Prostate gland (tissue), 2 donors: Measurements from ENCODE around the gene SMIM12. TPM values are rescaled to one million over a fixed set of nuclear protein-coding genes. Genes with fewer than 3 reads are reported as not detected.

Experiments used
- DNase-seq: peaks from one replicate; pipeline ENCODE4 v3.0.0-alpha.2; 2019; ENCODE audit warnings: low spot score
- H3K27ac ChIP-seq, 2 donors: fragments of 200-600 bp; sonication (generic); 2 replicates each; pipeline ENCODE4 v1.5.1; 2017 to 2019
- H3K27me3 ChIP-seq: fragments of 200-600 bp; sonication (generic); replicated peaks from 2 replicates; pipeline ENCODE4 v1.5.1; 2019; ENCODE audit not compliant: insufficient read depth
- H3K36me3 ChIP-seq, 2 donors: fragments of 200-600 bp; sonication (generic); 1 replicate in 1 of 2; 2 replicates in 1 of 2; pipeline versions ENCODE4 v1.5.1 to v1.8.1; 2017 to 2019
- H3K4me1 ChIP-seq: fragments of 200-600 bp; sonication (generic); replicated peaks from 2 replicates; pipeline ENCODE4 v1.5.1; 2019
- H3K4me3 ChIP-seq, 2 donors: fragments of 200-600 bp; sonication (generic); 2 replicates each; pipeline ENCODE4 v1.5.1; 2017 to 2019
- H3K9me3 ChIP-seq: fragments of 200-600 bp; sonication (generic); 2 replicates; pipeline ENCODE4 v1.5.1; 2017
- POLR2A ChIP-seq: fragments of 450-650 bp; IDR thresholded peaks from one replicate; pipeline ENCODE4 v1.6.1; 2016; ENCODE audit warnings: antibody characterized with exemption, mild to moderate bottlenecking
- POLR2AphosphoS5 ChIP-seq: sonication (generic); formaldehyde crosslinking; IDR thresholded peaks from one replicate; pipeline ENCODE4 v1.6.1; 2017; ENCODE audit warnings: antibody characterized with exemption
- WGBS: methylation state at CpG from one replicate; pipeline ENCODE4 v1.1.5; 2018; 5-methylcytosine and 5-hydroxymethylcytosine counted together
- intact Hi-C: fragments of 100-400 bp; cut with DNase I; formaldehyde crosslinking; loops from one replicate; pipeline ENCODE4 v1.14.2; 2022
- total RNA-seq, 2 donors: library from RNA; depleted of rRNA; stranded (reverse); fragments of >200 nt; gene quantifications; one replicate each; pipeline ENCODE4 v1.1.0, GENCODE V29; 2016
- TF ChIP-seq, protein P1 (sequence below), 4 experiments: fragments of 200-600 bp in 2 of 4; fragments of 450-650 bp in 2 of 4; sonication (generic) in 2 of 4; IDR thresholded peaks; 1 replicate in 3 of 4; 2 replicates in 1 of 4; pipeline ENCODE4 v1.5.1; 2016 to 2019; ENCODE audit warnings: antibody characterized with exemption in 4 of 4, mild to moderate bottlenecking in 2 of 4, moderate library complexity in 2 of 4

Gene SMIM12
- total RNA-seq, 2 donors from 2014 or later, result 10.7 to 29.6 TPM

DNA sequence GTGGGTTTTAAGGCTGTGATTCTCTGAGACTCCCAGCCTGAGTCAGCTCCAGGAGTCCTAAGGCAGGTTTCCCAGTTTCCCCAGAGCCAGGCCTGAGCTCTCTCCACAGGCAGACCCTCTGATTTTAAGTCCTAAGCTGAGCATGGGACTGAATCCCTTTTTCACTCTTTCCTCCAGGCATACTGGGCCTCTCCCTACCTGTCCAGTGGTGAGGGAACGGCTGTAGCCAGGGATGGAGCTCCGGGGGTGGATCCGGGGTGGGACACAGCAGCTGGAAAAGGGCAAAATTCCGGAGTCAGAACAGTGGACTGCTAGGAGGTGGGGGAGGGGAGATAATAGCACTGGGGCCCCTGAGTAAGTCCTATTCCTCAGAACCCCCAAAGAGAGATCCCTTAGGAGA lies 39.9 kb upstream of the SMIM12 start:
- intact Hi-C loops, result no loop called here
- Histone ChIP-seq H3K27ac (no peak overlapping the region), H3K27me3 (no peaks in the 10 kb centered on the region), H3K4me1 (no peaks in the 10 kb centered on the region), H3K36me3 (no peaks in the 10 kb centered on the region), H3K4me3 (no peak overlapping the region), H3K9me3 (no peaks in the 10 kb centered on the region)
- TF ChIP-seq POLR2AphosphoS5 (no peak), POLR2A (no peak)
- TF ChIP-seq, protein P1, sequence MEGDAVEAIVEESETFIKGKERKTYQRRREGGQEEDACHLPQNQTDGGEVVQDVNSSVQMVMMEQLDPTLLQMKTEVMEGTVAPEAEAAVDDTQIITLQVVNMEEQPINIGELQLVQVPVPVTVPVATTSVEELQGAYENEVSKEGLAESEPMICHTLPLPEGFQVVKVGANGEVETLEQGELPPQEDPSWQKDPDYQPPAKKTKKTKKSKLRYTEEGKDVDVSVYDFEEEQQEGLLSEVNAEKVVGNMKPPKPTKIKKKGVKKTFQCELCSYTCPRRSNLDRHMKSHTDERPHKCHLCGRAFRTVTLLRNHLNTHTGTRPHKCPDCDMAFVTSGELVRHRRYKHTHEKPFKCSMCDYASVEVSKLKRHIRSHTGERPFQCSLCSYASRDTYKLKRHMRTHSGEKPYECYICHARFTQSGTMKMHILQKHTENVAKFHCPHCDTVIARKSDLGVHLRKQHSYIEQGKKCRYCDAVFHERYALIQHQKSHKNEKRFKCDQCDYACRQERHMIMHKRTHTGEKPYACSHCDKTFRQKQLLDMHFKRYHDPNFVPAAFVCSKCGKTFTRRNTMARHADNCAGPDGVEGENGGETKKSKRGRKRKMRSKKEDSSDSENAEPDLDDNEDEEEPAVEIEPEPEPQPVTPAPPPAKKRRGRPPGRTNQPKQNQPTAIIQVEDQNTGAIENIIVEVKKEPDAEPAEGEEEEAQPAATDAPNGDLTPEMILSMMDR (IDR thresholded peaks at IDR 0.05), result no peak
- 84% methylated on average over 4 of the region's 4 CpGs for WGBS
- DNase-seq, result no peak

DNA sequence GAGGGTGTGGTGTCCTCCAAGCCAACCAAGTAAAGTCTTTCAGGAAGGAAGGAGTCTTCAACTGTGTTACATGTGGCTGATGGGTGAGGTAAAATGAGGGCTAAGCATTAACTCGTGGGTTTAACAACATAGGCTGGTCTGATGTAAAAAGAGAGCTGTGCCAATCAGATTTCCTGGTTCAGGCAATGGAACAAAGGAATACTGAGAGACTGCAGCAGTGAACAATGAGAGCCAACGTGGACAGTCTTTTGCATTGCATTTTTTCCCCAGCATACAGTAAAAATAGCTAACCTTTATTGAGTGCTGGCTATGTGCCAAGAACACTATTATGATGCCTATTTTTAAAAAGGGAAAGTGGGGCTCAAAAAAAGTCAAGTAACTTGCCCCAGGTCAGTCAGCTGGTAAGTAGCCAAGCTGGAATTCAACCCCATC lies 38.8 kb upstream of the SMIM12 start:
- no peaks in the 10 kb centered on the region for H3K27me3 ChIP-seq
- no peaks in the 10 kb centered on the region for H3K4me1 ChIP-seq
- no peak overlapping the region for H3K4me3 ChIP-seq
- intact Hi-C loops, result no loop called here
- no peaks in the 10 kb centered on the region for H3K36me3 ChIP-seq
- H3K9me3 ChIP-seq, result no peaks in the 10 kb centered on the region
- no peak overlapping the region for H3K27ac ChIP-seq
- DNase-seq, result no peak
- TF ChIP-seq, protein P1 (IDR thresholded peaks at IDR 0.05), result no peak
- TF ChIP-seq POLR2A (no peak), POLR2AphosphoS5 (no peak)
- 2% methylated on average over 2 of the region's 2 CpGs for WGBS

DNA sequence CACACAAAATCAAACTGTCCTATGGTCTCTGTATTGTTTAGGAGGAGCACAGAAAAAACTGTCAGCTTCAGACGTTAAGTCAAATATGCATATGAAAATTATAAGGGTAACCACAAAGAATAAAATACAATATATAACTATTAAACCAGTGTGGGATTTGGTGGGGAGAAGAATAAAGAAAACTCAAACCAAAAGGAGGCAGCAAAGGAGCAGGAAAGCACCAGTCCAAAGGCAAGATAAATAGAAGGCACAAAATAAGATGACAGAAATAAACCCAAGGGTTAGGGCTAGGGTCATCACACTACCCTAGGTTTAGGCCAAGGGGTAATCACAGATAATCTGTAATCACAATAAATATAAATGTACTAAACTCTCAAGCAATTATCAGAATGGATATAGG lies 37.1 kb upstream of the SMIM12 start:
- H3K4me1 ChIP-seq, result no peaks in the 10 kb centered on the region
- H3K36me3 ChIP-seq, result no peaks in the 10 kb centered on the region
- no peaks in the 10 kb centered on the region for H3K27me3 ChIP-seq
- no peak for DNase-seq
- WGBS, result 69% methylated on average over 1 of the region's 1 CpG
- H3K27ac ChIP-seq, result no peak overlapping the region
- TF ChIP-seq, protein P1 (IDR thresholded peaks at IDR 0.05), result no peak
- no peak for TF ChIP-seq POLR2A
- TF ChIP-seq POLR2AphosphoS5, result no peak
- intact Hi-C loops, result no loop called here
- no peak overlapping the region for H3K4me3 ChIP-seq
- H3K9me3 ChIP-seq, result no peaks in the 10 kb centered on the region

GRCh38 chr1:34889705-34890104 lies 30.2 kb upstream of the SMIM12 start:
- Histone ChIP-seq H3K4me1 (no peaks in the 10 kb centered on the region), H3K27me3 (peaks cover 7% of the 10 kb centered on the region), H3K27ac (no peak overlapping the region), H3K36me3 (no peaks in the 10 kb centered on the region), H3K4me3 (no peak overlapping the region), H3K9me3 (no peaks in the 10 kb centered on the region)
- intact Hi-C loops, result no loop called here
- 70% methylated on average over 4 of the region's 4 CpGs for WGBS
- TF ChIP-seq, protein P1 (IDR thresholded peaks at IDR 0.05), result no peak
- TF ChIP-seq POLR2A (no peak), POLR2AphosphoS5 (no peak)
- no peak for DNase-seq

DNA sequence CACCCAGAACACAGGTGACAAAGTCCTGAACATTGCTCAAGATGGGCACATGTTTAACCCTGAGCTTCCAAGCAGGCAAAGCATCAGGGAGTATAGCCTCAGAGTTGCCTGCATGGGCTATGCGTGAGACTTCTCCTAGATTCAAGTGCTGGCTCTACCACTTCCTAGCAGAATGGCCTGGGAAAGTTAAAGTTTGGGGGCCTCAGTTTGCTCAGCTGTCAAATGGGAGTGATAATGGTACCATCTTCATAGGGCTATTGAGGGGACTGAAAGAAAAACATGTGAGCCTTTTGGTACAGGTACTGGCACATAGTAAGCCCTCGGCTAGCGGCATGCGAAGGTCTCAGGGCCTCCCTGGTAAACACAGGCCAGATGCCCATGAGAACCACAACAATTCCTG lies 28.0 kb upstream of the SMIM12 start:
- no peaks in the 10 kb centered on the region for H3K4me1 ChIP-seq
- no peak overlapping the region for H3K4me3 ChIP-seq
- H3K27me3 ChIP-seq, result peaks cover 7% of the 10 kb centered on the region
- DNase-seq, result no peak
- no peaks in the 10 kb centered on the region for H3K9me3 ChIP-seq
- intact Hi-C loops, result no loop called here
- TF ChIP-seq, protein P1 (IDR thresholded peaks at IDR 0.05), result no peak
- no peak for TF ChIP-seq POLR2A
- no peak for TF ChIP-seq POLR2AphosphoS5
- WGBS, result 87% methylated on average over 4 of the region's 4 CpGs
- H3K36me3 ChIP-seq, result no peaks in the 10 kb centered on the region
- no peak overlapping the region for H3K27ac ChIP-seq
